ENCODE results near the gene CARS1.

Gene CARS1

GRCh38 chr11:2991452-2992233 lies 65.6 kb downstream of the CARS1 start:
- peak; percentile 25 for DNase-seq (ENCODE audit: low read depth)

GRCh38 chr11:2990617-2991451 lies 66.4 kb downstream of the CARS1 start:
- DNase-seq (ENCODE audit: low read depth) = no peak

GRCh38 chr11:2989551-2989950 lies 67.7 kb downstream of the CARS1 start:
- no peak for DNase-seq (ENCODE audit: low read depth)

- DNase-seq (ENCODE audit: low read depth) = no peak
Observed at GRCh38 chr11:2989006-2989405, 68.2 kb downstream of the CARS1 start.

GRCh38 chr11:2987881-2988861 lies 69.1 kb downstream of the CARS1 start:
- DNase-seq (ENCODE audit: low read depth) = no peak

GRCh38 chr11:2983908-2984307 lies 73.3 kb downstream of the CARS1 start:
- DNase-seq (ENCODE audit: low read depth) = no peak

GRCh38 chr11:2982214-2982613 lies 75.0 kb downstream of the CARS1 start:
- peak; percentile 16 for DNase-seq (ENCODE audit: low read depth)

GRCh38 chr11:2981130-2981529 lies 76.1 kb downstream of the CARS1 start:
- no peak for DNase-seq (ENCODE audit: low read depth)

- no peak for DNase-seq (ENCODE audit: low read depth)
Observed at GRCh38 chr11:2980168-2980840, 76.9 kb downstream of the CARS1 start.

GRCh38 chr11:2977113-2977512 lies 80.1 kb downstream of the CARS1 start:
- DNase-seq (ENCODE audit: low read depth) = no peak

- no peak for DNase-seq (ENCODE audit: low read depth)
Observed at GRCh38 chr11:2976294-2977063, 80.7 kb downstream of the CARS1 start.

- peak; percentile 32 for DNase-seq (ENCODE audit: low read depth)
Observed at GRCh38 chr11:2975594-2975993, 81.6 kb downstream of the CARS1 start.

GRCh38 chr11:2974272-2974671 lies 83.0 kb downstream of the CARS1 start:
- DNase-seq (ENCODE audit: low read depth) = no peak

GRCh38 chr11:2968341-2968900 lies 88.8 kb downstream of the CARS1 start:
- DNase-seq (ENCODE audit: low read depth) = no peak

GRCh38 chr11:2964782-2965181 lies 92.4 kb downstream of the CARS1 start:
- DNase-seq (ENCODE audit: low read depth) = no peak

- no peak for DNase-seq (ENCODE audit: low read depth)
Observed at GRCh38 chr11:2963761-2964160, 93.5 kb downstream of the CARS1 start.

- no peak for DNase-seq (ENCODE audit: low read depth)
Observed at GRCh38 chr11:2963112-2963754, 94.0 kb downstream of the CARS1 start.

GRCh38 chr11:2961080-2961479 lies 96.1 kb downstream of the CARS1 start:
- DNase-seq (ENCODE audit: low read depth) = no peak

GRCh38 chr11:2960139-2960538 lies 97.1 kb downstream of the CARS1 start:
- no peak for DNase-seq (ENCODE audit: low read depth)

GRCh38 chr11:2958251-2958650 lies 99.0 kb downstream of the CARS1 start:
- no peak for DNase-seq (ENCODE audit: low read depth)

Data from fibroblast of gingiva (primary cell).